Measurements from ENCODE around the gene KRTAP6-1. TPM values are rescaled to one million over a fixed set of nuclear protein-coding genes. Genes with fewer than 3 reads are reported as not detected.

The KRTAP6-1 gene
- total RNA-seq (2022; extraction: Qiagen RNA extraction; ENCODE audit: low read depth): not detected in 5 replicates

GRCh38 chr21:30613836-30614235 lies at the start of gene KRTAP6-1:
TSS of gene KRTAP6-1 (minus strand) at chr21:30613930. CDS start at chr21:30613904, 26 bp downstream.

GRCh38 chr21:30642564-30642963 lies 28.8 kb upstream of the KRTAP6-1 start, which contains the start of gene KRTAP20-3:
TSS of gene KRTAP20-3 (plus strand) at chr21:30642864.

GRCh38 chr21:30634906-30635305 lies 21.2 kb upstream of the KRTAP6-1 start, which contains the start of gene KRTAP20-2:
TSS of gene KRTAP20-2 (plus strand) at chr21:30635206. CDS start at chr21:30635264, 58 bp downstream.

GRCh38 chr21:30620522-30620921 lies 6.8 kb upstream of the KRTAP6-1 start, which contains the start of gene KRTAP20-4:
TSS of gene KRTAP20-4 (plus strand) at chr21:30620627.

GRCh38 chr21:30616125-30616524 lies 2.4 kb upstream of the KRTAP6-1 start, which contains the start of gene KRTAP20-1:
TSS of gene KRTAP20-1 (plus strand) at chr21:30616425. CDS start at chr21:30616455, 30 bp downstream.

GRCh38 chr21:30600787-30601186 lies 12.9 kb downstream of the KRTAP6-1 start, which contains the start of gene KRTAP22-1:
TSS of gene KRTAP22-1 (plus strand) at chr21:30601087.

GRCh38 chr21:30598802-30599201 lies 14.9 kb downstream of the KRTAP6-1 start, which contains the start of gene KRTAP6-2:
TSS of gene KRTAP6-2 (minus strand) at chr21:30598902. CDS start at chr21:30598874, 28 bp downstream.

GRCh38 chr21:30592140-30592539 lies 21.6 kb downstream of the KRTAP6-1 start, which contains the start of gene KRTAP6-3:
TSS of gene KRTAP6-3 (plus strand) at chr21:30592440. CDS start at chr21:30592446, 6 bp downstream.

GRCh38 chr21:30590297-30590696 lies 23.4 kb downstream of the KRTAP6-1 start, which contains the start of gene KRTAP22-2:
TSS of gene KRTAP22-2 (minus strand) at chr21:30590397.

Other genes with a start within 250 kb of the KRTAP6-1 start
- not detected in 5 replicates for gene KRTAP13-2, start 241.7 kb downstream of the KRTAP6-1 start, total RNA-seq (2022; extraction: Qiagen RNA extraction; ENCODE audit: low read depth)
- gene KRTAP13-1, start 217.9 kb downstream of the KRTAP6-1 start, total RNA-seq (2022; extraction: Qiagen RNA extraction; ENCODE audit: low read depth): not detected in 5 replicates
- not detected in 5 replicates for gene KRTAP13-3, start 188.0 kb downstream of the KRTAP6-1 start, total RNA-seq (2022; extraction: Qiagen RNA extraction; ENCODE audit: low read depth)
- gene KRTAP13-4, start 183.7 kb downstream of the KRTAP6-1 start, total RNA-seq (2022; extraction: Qiagen RNA extraction; ENCODE audit: low read depth): not detected in 5 replicates
- not detected in 5 replicates for gene KRTAP15-1, start 173.7 kb downstream of the KRTAP6-1 start, total RNA-seq (2022; extraction: Qiagen RNA extraction; ENCODE audit: low read depth)
- not detected in 5 replicates for gene KRTAP19-1, start 133.6 kb downstream of the KRTAP6-1 start, total RNA-seq (2022; extraction: Qiagen RNA extraction; ENCODE audit: low read depth)
- not detected in 5 replicates for gene KRTAP19-2, start 126.5 kb downstream of the KRTAP6-1 start, total RNA-seq (2022; extraction: Qiagen RNA extraction; ENCODE audit: low read depth)
- gene KRTAP19-3, start 121.9 kb downstream of the KRTAP6-1 start, total RNA-seq (2022; extraction: Qiagen RNA extraction; ENCODE audit: low read depth): not detected in 5 replicates
- gene KRTAP19-4, start 116.8 kb downstream of the KRTAP6-1 start, total RNA-seq (2022; extraction: Qiagen RNA extraction; ENCODE audit: low read depth): not detected in 5 replicates
- gene KRTAP19-5, start 111.8 kb downstream of the KRTAP6-1 start, total RNA-seq (2022; extraction: Qiagen RNA extraction; ENCODE audit: low read depth): not detected in 5 replicates
- not detected in 5 replicates for gene KRTAP19-6, start 72.1 kb downstream of the KRTAP6-1 start, total RNA-seq (2022; extraction: Qiagen RNA extraction; ENCODE audit: low read depth)
- not detected in 5 replicates for gene KRTAP19-7, start 52.6 kb downstream of the KRTAP6-1 start, total RNA-seq (2022; extraction: Qiagen RNA extraction; ENCODE audit: low read depth)
- gene KRTAP22-2, start 23.5 kb downstream of the KRTAP6-1 start, total RNA-seq (2022; extraction: Qiagen RNA extraction; ENCODE audit: low read depth): not detected in 5 replicates
- not detected in 5 replicates for gene KRTAP6-3, start 21.5 kb downstream of the KRTAP6-1 start, total RNA-seq (2022; extraction: Qiagen RNA extraction; ENCODE audit: low read depth)
- not detected in 5 replicates for gene KRTAP6-2, start 15.0 kb downstream of the KRTAP6-1 start, total RNA-seq (2022; extraction: Qiagen RNA extraction; ENCODE audit: low read depth)
- gene KRTAP22-1, start 12.8 kb downstream of the KRTAP6-1 start, total RNA-seq (2022; extraction: Qiagen RNA extraction; ENCODE audit: low read depth): not detected in 5 replicates
- not detected in 5 replicates for gene KRTAP20-1, start 2.5 kb upstream of the KRTAP6-1 start, total RNA-seq (2022; extraction: Qiagen RNA extraction; ENCODE audit: low read depth)
- not detected in 5 replicates for gene KRTAP20-4, start 6.7 kb upstream of the KRTAP6-1 start, total RNA-seq (2022; extraction: Qiagen RNA extraction; ENCODE audit: low read depth)
- gene KRTAP20-2, start 21.3 kb upstream of the KRTAP6-1 start, total RNA-seq (2022; extraction: Qiagen RNA extraction; ENCODE audit: low read depth): not detected in 5 replicates
- not detected in 5 replicates for gene KRTAP20-3, start 28.9 kb upstream of the KRTAP6-1 start, total RNA-seq (2022; extraction: Qiagen RNA extraction; ENCODE audit: low read depth)
- not detected in 5 replicates for gene KRTAP21-3, start 104.8 kb upstream of the KRTAP6-1 start, total RNA-seq (2022; extraction: Qiagen RNA extraction; ENCODE audit: low read depth)
- not detected in 5 replicates for gene KRTAP21-2, start 133.3 kb upstream of the KRTAP6-1 start, total RNA-seq (2022; extraction: Qiagen RNA extraction; ENCODE audit: low read depth)
- not detected in 5 replicates for gene KRTAP21-1, start 141.5 kb upstream of the KRTAP6-1 start, total RNA-seq (2022; extraction: Qiagen RNA extraction; ENCODE audit: low read depth)
- gene KRTAP8-1, start 199.3 kb upstream of the KRTAP6-1 start, total RNA-seq (2022; extraction: Qiagen RNA extraction; ENCODE audit: low read depth): not detected in 5 replicates
- not detected in 5 replicates for gene KRTAP7-1, start 215.8 kb upstream of the KRTAP6-1 start, total RNA-seq (2022; extraction: Qiagen RNA extraction; ENCODE audit: low read depth)

Measured in A549 treated with RU486 at 1 μM for 4 hours (cell line).